Endothelial cell of umbilical vein (primary cell): ENCODE measurements around the gene SNORC. TPM values are rescaled to one million over a fixed set of nuclear protein-coding genes. Genes with fewer than 3 reads are reported as not detected.

Experiments used
- BruUV-seq: library from RNA; stranded (reverse); fragments of 400-500 nt; replicated peaks from 2 replicates; lab custom pipeline; 2021; lab: Mats Ljungman, UMichigan
- CTCF ChIA-PET: fragments of 300-600, 350-600 bp; sonication (Branson Sonifier 250); formaldehyde crosslinking; loops from one replicate; lab custom pipeline; 2021; ENCODE audit warnings: antibody characterized with exemption, inconsistent platforms; lab: Charles Lee
- POLR2A ChIA-PET: fragments of 300-600, 350-600 bp; sonication (Branson Sonifier 250); formaldehyde crosslinking; loops from one replicate; lab custom pipeline; 2021; ENCODE audit warnings: antibody characterized with exemption, inconsistent platforms; lab: Charles Lee
- DNase-seq: peaks from one replicate; pipeline ENCODE4 v3.0.0-alpha.2; 2011; ENCODE audit warnings: low read depth, low spot score
- FAIRE-seq: peaks from 2 replicates; lab custom pipeline; 2011; peaks lifted over from hg19 to GRCh38; lab: Jason Lieb, UNC
- H2AFZ ChIP-seq: 2 replicates; pipeline ENCODE4 v1.6.0; 2012; ENCODE audit warnings: low read depth, low read length, control low read depth, inconsistent platforms
- H3K27ac ChIP-seq: 2 replicates; pipeline ENCODE4 v1.5.1; 2011; ENCODE audit warnings: low read depth, mild to moderate bottlenecking, control low read depth, low read length, moderate library complexity; ENCODE audit not compliant: insufficient read depth
- H3K27me3 ChIP-seq, 2 experiments: 2 replicates each; pipeline versions ENCODE4 v1.6.0 to v1.6.1; 2011; ENCODE audit warnings: low read length in 2 of 2, mixed read lengths in 1 of 2; ENCODE audit not compliant: control insufficient read depth in 2 of 2, insufficient read depth in 2 of 2
- H3K36me3 ChIP-seq, 2 experiments: 2 replicates in 1 of 2; 3 replicates in 1 of 2; pipeline ENCODE4 v1.5.1; 2011; ENCODE audit warnings: low read length in 2 of 2, mild to moderate bottlenecking in 1 of 2, moderate library complexity in 1 of 2; ENCODE audit not compliant: control insufficient read depth in 2 of 2, insufficient read depth in 2 of 2; ENCODE audit errors: extremely low read depth in 1 of 2
- H3K4me1 ChIP-seq: 3 replicates; pipeline ENCODE4 v1.5.1; 2011; ENCODE audit warnings: mild to moderate bottlenecking, low read length; ENCODE audit not compliant: control insufficient read depth, insufficient read depth; ENCODE audit errors: extremely low read depth
- H3K4me2 ChIP-seq: 2 replicates; pipeline ENCODE4 v1.6.1; 2011; ENCODE audit warnings: low read length, control low read depth, mixed read lengths; ENCODE audit not compliant: insufficient read depth
- H3K4me3 ChIP-seq, 3 experiments: fragments of 200-600 bp in 1 of 3; sonication (generic), shearing (Covaris generic) in 1 of 3; replicated peaks in 1 of 3; 2 replicates each; pipeline ENCODE4 v1.5.1; 2011 to 2016; ENCODE audit warnings: control low read depth in 3 of 3, low read length in 3 of 3, mild to moderate bottlenecking in 2 of 3, inconsistent platforms in 1 of 3, low read depth in 1 of 3, moderate library complexity in 1 of 3; ENCODE audit not compliant: insufficient read depth in 1 of 3
- H3K79me2 ChIP-seq: 2 replicates; pipeline ENCODE4 v1.6.0; 2012; ENCODE audit warnings: low read length, inconsistent platforms; ENCODE audit not compliant: control insufficient read depth, insufficient read depth
- H3K9ac ChIP-seq: replicated peaks from 2 replicates; pipeline ENCODE3; 2011; ENCODE audit warnings: low read length, control low read depth; ENCODE audit not compliant: insufficient read depth; ENCODE audit errors: extremely low read depth
- H3K9me1 ChIP-seq: replicated peaks from 3 replicates; pipeline ENCODE4 v1.6.0; 2011; ENCODE audit warnings: mild to moderate bottlenecking, low read length; ENCODE audit not compliant: control insufficient read depth, insufficient read depth; ENCODE audit errors: extremely low read depth
- H3K9me3 ChIP-seq: replicated peaks from 2 replicates; pipeline ENCODE4 v1.5.1; 2012; ENCODE audit warnings: low read length, inconsistent platforms; ENCODE audit not compliant: control insufficient read depth, insufficient read depth
- H4K20me1 ChIP-seq: replicated peaks from 2 replicates; pipeline ENCODE3; 2011; ENCODE audit warnings: mild to moderate bottlenecking, low read length; ENCODE audit not compliant: control insufficient read depth, insufficient read depth; ENCODE audit errors: extremely low read depth
- EZH2 ChIP-seq: IDR thresholded peaks from 2 replicates; pipeline ENCODE4 v1.6.1; 2012; ENCODE audit warnings: borderline replicate concordance, low read depth, mild to moderate bottlenecking, moderate library complexity, low read length, inconsistent platforms; ENCODE audit not compliant: severe bottlenecking
- FOS ChIP-seq: IDR thresholded peaks from 2 replicates; pipeline ENCODE4 v1.6.1; 2011; ENCODE audit warnings: mild to moderate bottlenecking, low read length, moderate library complexity, borderline replicate concordance; ENCODE audit not compliant: insufficient read depth
- GATA2 ChIP-seq: IDR thresholded peaks from 2 replicates; pipeline ENCODE4 v1.7.0; 2011; ENCODE audit warnings: low read depth, mild to moderate bottlenecking, moderate library complexity, mixed read lengths, low read length; ENCODE audit not compliant: insufficient read length, insufficient read depth
- JUN ChIP-seq: IDR thresholded peaks from 2 replicates; pipeline ENCODE4 v1.6.1; 2011; ENCODE audit warnings: borderline replicate concordance, low read depth; ENCODE audit not compliant: insufficient read length, insufficient read depth
- POLR2A ChIP-seq: IDR thresholded peaks from 2 replicates; pipeline ENCODE4 v1.6.1; 2012; ENCODE audit warnings: low read depth, mild to moderate bottlenecking, control low read depth, low read length
- POLR2AphosphoS5 ChIP-seq: IDR thresholded peaks from 2 replicates; pipeline ENCODE4 v1.6.1; 2012; ENCODE audit warnings: low read depth, mild to moderate bottlenecking, control low read depth, low read length, moderate library complexity; ENCODE audit not compliant: insufficient read depth
- dilution Hi-C: fragments of 300-500 bp; cut with MboI; formaldehyde crosslinking; loops from one replicate; pipeline ENCODE4 v1.15.0; 2019; ENCODE audit warnings: low sequenced_read_pairs; ENCODE audit not compliant: extremely low pct_ligation_motif_present
- intact Hi-C: fragments of 100-400 bp; cut with micrococcal nuclease; formaldehyde crosslinking; loops from one replicate; pipeline ENCODE4 v1.10.0; 2022
- polyA plus RNA-seq, 4 experiments: library from polyadenylated mRNA; depleted of rRNA in 3 of 4; stranded (reverse) in 3 of 4; unstranded in 1 of 4; fragments of >200 nt; gene quantifications; 2 replicates each; pipeline versions ENCODE4 v1.2.1 to v1.2.3, GENCODE V29; 2011 to 2012; ENCODE audit warnings: missing spikeins in 1 of 4
- total RNA-seq: library from RNA; stranded (reverse); gene quantifications from 2 replicates; pipeline ENCODE4 v1.2.3, GENCODE V29; 2021
- TF ChIP-seq, protein P1 (sequence below), 2 donors: IDR thresholded peaks; 1 replicate in 1 of 2; 2 replicates in 1 of 2; pipeline ENCODE4 v1.5.1; 2011; ENCODE audit warnings: low read length in 2 of 2, mild to moderate bottlenecking in 2 of 2, moderate library complexity in 2 of 2, control low read depth in 1 of 2, inconsistent platforms in 1 of 2, low read depth in 1 of 2; ENCODE audit not compliant: insufficient read depth in 1 of 2; ENCODE audit errors: extremely low read depth in 1 of 2
- TF ChIP-seq, protein P2 (sequence below): IDR thresholded peaks from 2 replicates; pipeline ENCODE4 v1.6.1; 2011; ENCODE audit not compliant: insufficient read depth, insufficient read length

The SNORC gene
- total and polyA plus RNA-seq, 2 donors (not counting 3 experiments of a cell fraction or from before 2014, with no cell fraction given), result 1.4 to 4.0 TPM

DNA sequence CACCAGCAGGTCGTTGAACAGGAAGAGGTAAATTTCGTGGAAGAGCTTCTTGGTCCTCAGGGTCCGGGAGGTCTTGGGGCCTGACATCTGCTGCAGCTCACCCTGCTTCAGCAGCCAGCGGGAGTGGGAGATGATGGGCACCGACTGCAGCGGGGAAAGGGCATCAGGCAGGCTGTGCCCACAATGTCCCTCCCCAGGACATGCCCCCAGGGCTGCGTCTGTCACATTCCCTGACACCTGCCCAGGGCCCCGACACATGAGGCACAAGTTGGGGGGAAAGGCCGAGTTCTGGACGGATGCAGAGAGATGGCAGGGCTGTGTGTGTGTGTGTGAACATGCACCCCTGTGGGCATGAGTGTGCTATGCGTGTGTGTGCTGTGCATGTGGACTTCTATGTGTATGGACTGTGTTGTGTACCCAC is 13.9 kb downstream of the SNORC start:
- no peak for DNase-seq
- no peak for FAIRE-seq

DNA sequence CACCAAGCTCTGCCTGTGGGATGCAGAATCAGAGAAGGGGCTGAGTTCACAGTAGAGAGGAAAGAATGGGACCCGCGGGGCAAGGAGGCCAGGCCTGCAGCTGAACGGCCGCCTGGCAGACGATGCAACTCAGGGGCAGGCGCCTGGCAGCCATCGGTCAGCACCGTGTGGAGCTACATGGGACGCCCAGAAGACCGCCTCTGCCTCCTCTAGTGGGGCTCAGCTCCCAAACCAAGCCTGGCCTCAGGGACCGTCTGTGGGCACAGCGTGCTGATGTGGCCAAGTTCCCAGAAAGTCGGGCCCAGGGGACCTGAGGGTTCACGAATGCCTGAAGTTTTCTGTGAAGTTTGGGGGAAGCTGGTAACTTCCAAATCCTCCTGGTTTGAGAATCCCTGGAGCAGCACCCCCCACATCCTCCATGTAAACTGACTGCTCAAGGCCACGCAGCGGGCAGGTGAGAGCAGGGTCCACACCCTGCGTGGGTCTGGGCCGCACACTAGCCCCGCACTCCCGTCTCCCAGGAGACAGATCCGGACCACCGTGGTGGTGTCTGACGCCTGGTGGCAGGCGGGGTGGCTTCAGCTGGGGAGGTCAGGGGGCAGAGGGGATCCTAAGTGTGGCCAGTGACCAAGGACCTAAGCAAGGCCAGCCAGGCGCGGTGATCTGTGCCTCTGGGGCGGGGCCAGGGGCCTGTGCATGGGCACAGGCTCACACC is 14.6 kb downstream of the SNORC start:
- no peak overlapping the region for H3K4me3 ChIP-seq
- FAIRE-seq (no peak), DNase-seq (no peak)
- no peaks in the 10 kb centered on the region for H3K27me3 ChIP-seq
- CTCF ChIA-PET, result interaction anchor here (0.8 kb wide), 1 partner anchor 176 kb away, joined by 3 read pairs; no protein-coding TSS in a partner anchor
- no peak for TF ChIP-seq FOS
- TF ChIP-seq, protein P1, sequence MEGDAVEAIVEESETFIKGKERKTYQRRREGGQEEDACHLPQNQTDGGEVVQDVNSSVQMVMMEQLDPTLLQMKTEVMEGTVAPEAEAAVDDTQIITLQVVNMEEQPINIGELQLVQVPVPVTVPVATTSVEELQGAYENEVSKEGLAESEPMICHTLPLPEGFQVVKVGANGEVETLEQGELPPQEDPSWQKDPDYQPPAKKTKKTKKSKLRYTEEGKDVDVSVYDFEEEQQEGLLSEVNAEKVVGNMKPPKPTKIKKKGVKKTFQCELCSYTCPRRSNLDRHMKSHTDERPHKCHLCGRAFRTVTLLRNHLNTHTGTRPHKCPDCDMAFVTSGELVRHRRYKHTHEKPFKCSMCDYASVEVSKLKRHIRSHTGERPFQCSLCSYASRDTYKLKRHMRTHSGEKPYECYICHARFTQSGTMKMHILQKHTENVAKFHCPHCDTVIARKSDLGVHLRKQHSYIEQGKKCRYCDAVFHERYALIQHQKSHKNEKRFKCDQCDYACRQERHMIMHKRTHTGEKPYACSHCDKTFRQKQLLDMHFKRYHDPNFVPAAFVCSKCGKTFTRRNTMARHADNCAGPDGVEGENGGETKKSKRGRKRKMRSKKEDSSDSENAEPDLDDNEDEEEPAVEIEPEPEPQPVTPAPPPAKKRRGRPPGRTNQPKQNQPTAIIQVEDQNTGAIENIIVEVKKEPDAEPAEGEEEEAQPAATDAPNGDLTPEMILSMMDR (IDR thresholded peaks at IDR 0.05; ENCODE audit: extremely low read depth in 1 of 2, insufficient read depth in 1 of 2, low read depth in 1 of 2, low read length in 2 of 2), result no peak
- TF ChIP-seq POLR2A, result no peak
- no peak for TF ChIP-seq GATA2
- no peak for TF ChIP-seq POLR2AphosphoS5
- no peak for TF ChIP-seq JUN
- TF ChIP-seq, protein P2, sequence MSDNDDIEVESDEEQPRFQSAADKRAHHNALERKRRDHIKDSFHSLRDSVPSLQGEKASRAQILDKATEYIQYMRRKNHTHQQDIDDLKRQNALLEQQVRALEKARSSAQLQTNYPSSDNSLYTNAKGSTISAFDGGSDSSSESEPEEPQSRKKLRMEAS, result no peak
- dilution Hi-C loops (no loop called here), intact Hi-C loops (loop anchor here (10.0 kb wide), 1 partner anchor 170 kb away; no protein-coding TSS in a partner anchor)
- H4K20me1 ChIP-seq, result no peaks in the 10 kb centered on the region
- no peak overlapping the region for H3K4me2 ChIP-seq
- no peaks in the 10 kb centered on the region for H3K79me2 ChIP-seq
- H3K36me3 ChIP-seq, result no peaks in the 10 kb centered on the region
- POLR2A ChIA-PET, result no interaction called here
- no peaks in the 10 kb centered on the region for H3K9me3 ChIP-seq
- no TSS peak for BruUV-seq
- no peak overlapping the region for H3K27ac ChIP-seq
- H3K4me1 ChIP-seq, result no peaks in the 10 kb centered on the region
- H3K9me1 ChIP-seq, result no peaks in the 10 kb centered on the region
- H2AFZ ChIP-seq, result no peak overlapping the region
- H3K9ac ChIP-seq, result no peak overlapping the region

More for the DNA sequence above, 13.9 kb downstream of the SNORC start:
- Histone ChIP-seq H3K9ac (no peak overlapping the region), H3K9me1 (no peaks in the 10 kb centered on the region), H4K20me1 (no peaks in the 10 kb centered on the region), H3K9me3 (no peaks in the 10 kb centered on the region), H3K4me2 (no peak overlapping the region), H3K79me2 (no peaks in the 10 kb centered on the region), H3K36me3 (no peaks in the 10 kb centered on the region), H3K4me3 (no peak overlapping the region), H3K27ac (no peak overlapping the region), H3K4me1 (no peaks in the 10 kb centered on the region), H3K27me3 (no peaks in the 10 kb centered on the region), H2AFZ (no peak overlapping the region)
- CTCF ChIA-PET, result interaction anchor here (0.5 to 0.8 kb wide), 2 partner anchors 177 to 210 kb away, joined by 3 read pairs; no protein-coding TSS in a partner anchor
- dilution Hi-C loops, result no loop called here
- no TSS peak for BruUV-seq
- intact Hi-C loops, result loop anchor here (10.0 kb wide), 1 partner anchor 171 kb away; no protein-coding TSS in a partner anchor
- POLR2A ChIA-PET, result no interaction called here
- TF ChIP-seq EZH2, result no peak
